GM12891 (cell line): ENCODE data around the gene CCSER2.

Experiments
- PAX5 ChIP-seq: IDR thresholded peaks from 2 replicates; pipeline ENCODE4 v1.6.1; 2011; ENCODE audit warnings: low read length, moderate library complexity, mild to moderate bottlenecking; ENCODE audit not compliant: insufficient read depth, severe bottlenecking
- POLR2A ChIP-seq: IDR thresholded peaks from 2 replicates; pipeline ENCODE4 v1.6.1; 2011; ENCODE audit warnings: low read depth, low read length, control low read depth
- POLR2AphosphoS5 ChIP-seq: IDR thresholded peaks from 2 replicates; pipeline ENCODE4 v1.6.1; 2011; ENCODE audit warnings: low read depth, low read length, control low read depth
- TAF1 ChIP-seq: IDR thresholded peaks from 2 replicates; pipeline ENCODE4 v1.6.1; 2011; ENCODE audit warnings: low read depth, low read length, control low read depth

- no peak for TF ChIP-seq POLR2A
- TF ChIP-seq POLR2AphosphoS5, result no peak
- TF ChIP-seq TAF1, result no peak
- TF ChIP-seq PAX5, result no peak
Measured at GRCh38 chr10:84371944-84372343, 43.6 kb downstream of the CCSER2 start.
